SK-N-SH (cell line): Measurements from ENCODE around the gene MEN1. TPM values are rescaled to one million over a fixed set of nuclear protein-coding genes. Genes with fewer than 3 reads are reported as not detected.

Experiments used
- CTCF ChIA-PET: fragments of 300-600, 350-600 bp; formaldehyde crosslinking; extraction: SDS; loops from one replicate; lab custom pipeline; 2021; lab: Yijun Ruan, JAX
- POLR2A ChIA-PET: fragments of 350-600 bp; sonication (Branson Sonifier 250); formaldehyde crosslinking; extraction: SDS; loops from one replicate; lab custom pipeline; 2020; ENCODE audit warnings: antibody characterized with exemption, inconsistent platforms; lab: Yijun Ruan, JAX
- DNase-seq: peaks from one replicate; pipeline ENCODE4 v3.0.0; 2012
- H2AFZ ChIP-seq: fragments of 200-600 bp; sonication (generic); 2 replicates; pipeline ENCODE4 v1.8.1; 2016; ENCODE audit warnings: antibody characterized with exemption, mild to moderate bottlenecking, low read depth
- H3F3A ChIP-seq: fragments of 200-600 bp; sonication (generic); replicated peaks from 2 replicates; pipeline ENCODE3; 2016; ENCODE audit warnings: antibody characterized with exemption, mild to moderate bottlenecking; ENCODE audit not compliant: insufficient read depth
- H3K27ac ChIP-seq, 2 experiments: fragments of 200-500 bp in 1 of 2; fragments of 200-600 bp in 1 of 2; sonication (Bioruptor generic) in 1 of 2; sonication (generic), shearing (Covaris generic) in 1 of 2; 2 replicates each; pipeline versions ENCODE4 v1.5.1 to v1.6.1; 2014 to 2016; ENCODE audit warnings: low read depth in 2 of 2, inconsistent platforms in 1 of 2, low read length in 1 of 2, mild to moderate bottlenecking in 1 of 2, mixed read lengths in 1 of 2
- H3K27me3 ChIP-seq: fragments of 200-600 bp; sonication (generic), shearing (Covaris generic); 2 replicates; pipeline ENCODE4 v1.6.1; 2016; ENCODE audit warnings: mixed run types; ENCODE audit not compliant: insufficient read depth
- H3K36me3 ChIP-seq, 2 experiments: fragments of 200-500 bp in 1 of 2; fragments of 200-600 bp in 1 of 2; sonication (Bioruptor generic) in 1 of 2; sonication (generic) in 1 of 2; replicated peaks in 1 of 2; 2 replicates each; pipeline versions ENCODE3 to v1.5.1; 2014 to 2016; ENCODE audit warnings: low read length in 1 of 2, mild to moderate bottlenecking in 1 of 2; ENCODE audit not compliant: insufficient read depth in 2 of 2, control insufficient read depth in 1 of 2
- H3K4me1 ChIP-seq, 2 experiments: fragments of 200-500 bp in 1 of 2; fragments of 200-600 bp in 1 of 2; sonication (Bioruptor generic) in 1 of 2; sonication (generic), shearing (Covaris generic) in 1 of 2; 2 replicates each; pipeline versions ENCODE4 v1.5.1 to v1.6.1; 2014 to 2016; ENCODE audit warnings: low read depth in 1 of 2, low read length in 1 of 2, mixed run types in 1 of 2; ENCODE audit not compliant: insufficient read depth in 2 of 2, control insufficient read depth in 1 of 2
- H3K4me2 ChIP-seq: fragments of 200-600 bp; sonication (generic), shearing (Covaris generic); 2 replicates; pipeline ENCODE4 v1.6.1; 2017; ENCODE audit warnings: mixed run types
- H3K4me3 ChIP-seq, 2 experiments: fragments of 200-500 bp in 1 of 2; fragments of 200-600 bp in 1 of 2; sonication (Bioruptor generic) in 1 of 2; sonication (generic), shearing (Covaris generic) in 1 of 2; 2 replicates each; pipeline versions ENCODE4 v1.5.1 to v1.8.1; 2014 to 2016; ENCODE audit warnings: low read depth in 2 of 2, inconsistent platforms in 1 of 2, low read length in 1 of 2, mild to moderate bottlenecking in 1 of 2, mixed read lengths in 1 of 2, moderate library complexity in 1 of 2
- H3K79me2 ChIP-seq: fragments of 200-600 bp; sonication (generic); 2 replicates; pipeline ENCODE4 v1.8.1; 2017; ENCODE audit warnings: mild to moderate bottlenecking; ENCODE audit not compliant: insufficient read depth
- H3K9ac ChIP-seq: fragments of 200-600 bp; sonication (generic); 2 replicates; pipeline ENCODE4 v1.6.1; 2017; ENCODE audit warnings: mixed run types
- H3K9me2 ChIP-seq: fragments of 200-600 bp; sonication (generic); 2 replicates; pipeline ENCODE4 v1.6.1; 2017; ENCODE audit warnings: mixed run types
- H3K9me3 ChIP-seq: fragments of 200-600 bp; sonication (generic); 2 replicates; pipeline ENCODE4 v1.6.1; 2017; ENCODE audit warnings: mixed run types, mild to moderate bottlenecking, moderate library complexity
- H4K20me1 ChIP-seq: fragments of 200-600 bp; sonication (generic); 2 replicates; pipeline ENCODE4 v1.6.1; 2017; ENCODE audit warnings: mild to moderate bottlenecking, mixed run types; ENCODE audit not compliant: insufficient read depth
- FOSL2 ChIP-seq: IDR thresholded peaks from 2 replicates; pipeline ENCODE4 v1.4.0; 2012; ENCODE audit warnings: low read depth, mild to moderate bottlenecking, moderate library complexity, borderline replicate concordance
- GABPA ChIP-seq: IDR thresholded peaks from 2 replicates; pipeline ENCODE4 v1.4.0; 2012; ENCODE audit warnings: low read depth, mild to moderate bottlenecking
- GATA2 ChIP-seq: sonication (generic); formaldehyde crosslinking; IDR thresholded peaks from 2 replicates; pipeline ENCODE4 v1.5.0; 2020; ENCODE audit warnings: mild to moderate bottlenecking, missing genetic modification reagents
- NFIC ChIP-seq: IDR thresholded peaks from 2 replicates; pipeline ENCODE4 v1.4.0; 2012; ENCODE audit warnings: borderline replicate concordance
- NRF1 ChIP-seq: IDR thresholded peaks from 2 replicates; pipeline ENCODE4 v1.6.1; 2012; ENCODE audit warnings: low read depth, mild to moderate bottlenecking, low read length
- RAD21 ChIP-seq: IDR thresholded peaks from 2 replicates; pipeline ENCODE4 v1.6.1; 2012; ENCODE audit warnings: mild to moderate bottlenecking, low read length
- RCOR1 ChIP-seq: fragments of 150-350 bp; IDR thresholded peaks from 2 replicates; pipeline ENCODE4 v1.6.1; 2017; ENCODE audit warnings: antibody characterized with exemption, low read length
- TCF12 ChIP-seq: IDR thresholded peaks from 2 replicates; pipeline ENCODE4 v1.4.0; 2012
- YY1 ChIP-seq: IDR thresholded peaks from 2 replicates; pipeline ENCODE4 v1.4.0; 2012; ENCODE audit warnings: low read depth, mild to moderate bottlenecking
- WGBS: methylation state at CpG from one replicate; pipeline ENCODE4 v1.1.6; 2017; ENCODE audit warnings: low lambda C conversion rate; 5-methylcytosine and 5-hydroxymethylcytosine counted together
- polyA plus RNA-seq, 3 experiments: library from polyadenylated mRNA; depleted of rRNA; stranded (reverse); fragments of >200 nt; gene quantifications; 2 replicates each; pipeline ENCODE4 v1.2.3, GENCODE V29; 2012
- TF ChIP-seq, protein P1 (sequence below): fragments of 150-350 bp; IDR thresholded peaks from 2 replicates; pipeline ENCODE4 v1.6.1; 2016; ENCODE audit warnings: mild to moderate bottlenecking, low read depth, low read length

MEN1 gene
- polyA plus RNA-seq, 1 of the 3 experiments (the other 2 are of a cell fraction) = 52.9 TPM

- DNase-seq = no peak
- whole genome bisulfite sequencing = 90% methylated on average over 10 of the region's 15 CpGs
- H3F3A ChIP-seq = peaks cover 12% of the 10 kb centered on the region
- no peaks in the 10 kb centered on the region for H3K9me3 ChIP-seq
- H3K27me3 ChIP-seq = no peaks in the 10 kb centered on the region
- ChIA-PET CTCF (interaction anchor here (1.1 to 12.8 kb wide), 3 partner anchors 45 to 172 kb away, joined by 4 to 530 read pairs (median 8); partner anchors contain the start of genes ARL2 and EHD1), POLR2A (no interaction called here)
- peaks cover 4 to 5% of the 10 kb centered on the region in 2 experiments; a peak in 2 of 4 replicates for H3K4me1 ChIP-seq
- H2AFZ ChIP-seq = no peak overlapping the region
- H3K36me3 ChIP-seq = no peaks in the 10 kb centered on the region
- H3K27ac ChIP-seq = no peak overlapping the region
- H3K4me2 ChIP-seq = no peak overlapping the region
- no peak overlapping the region for H3K4me3 ChIP-seq
- no peak overlapping the region for H3K9ac ChIP-seq
- no peaks in the 10 kb centered on the region for H3K9me2 ChIP-seq
- no peak for TF ChIP-seq RAD21
- H4K20me1 ChIP-seq = no peaks in the 10 kb centered on the region
- no peaks in the 10 kb centered on the region for H3K79me2 ChIP-seq
Measured at GRCh38 chr11:64841592-64842365, 31.4 kb upstream of the MEN1 start.

DNA sequence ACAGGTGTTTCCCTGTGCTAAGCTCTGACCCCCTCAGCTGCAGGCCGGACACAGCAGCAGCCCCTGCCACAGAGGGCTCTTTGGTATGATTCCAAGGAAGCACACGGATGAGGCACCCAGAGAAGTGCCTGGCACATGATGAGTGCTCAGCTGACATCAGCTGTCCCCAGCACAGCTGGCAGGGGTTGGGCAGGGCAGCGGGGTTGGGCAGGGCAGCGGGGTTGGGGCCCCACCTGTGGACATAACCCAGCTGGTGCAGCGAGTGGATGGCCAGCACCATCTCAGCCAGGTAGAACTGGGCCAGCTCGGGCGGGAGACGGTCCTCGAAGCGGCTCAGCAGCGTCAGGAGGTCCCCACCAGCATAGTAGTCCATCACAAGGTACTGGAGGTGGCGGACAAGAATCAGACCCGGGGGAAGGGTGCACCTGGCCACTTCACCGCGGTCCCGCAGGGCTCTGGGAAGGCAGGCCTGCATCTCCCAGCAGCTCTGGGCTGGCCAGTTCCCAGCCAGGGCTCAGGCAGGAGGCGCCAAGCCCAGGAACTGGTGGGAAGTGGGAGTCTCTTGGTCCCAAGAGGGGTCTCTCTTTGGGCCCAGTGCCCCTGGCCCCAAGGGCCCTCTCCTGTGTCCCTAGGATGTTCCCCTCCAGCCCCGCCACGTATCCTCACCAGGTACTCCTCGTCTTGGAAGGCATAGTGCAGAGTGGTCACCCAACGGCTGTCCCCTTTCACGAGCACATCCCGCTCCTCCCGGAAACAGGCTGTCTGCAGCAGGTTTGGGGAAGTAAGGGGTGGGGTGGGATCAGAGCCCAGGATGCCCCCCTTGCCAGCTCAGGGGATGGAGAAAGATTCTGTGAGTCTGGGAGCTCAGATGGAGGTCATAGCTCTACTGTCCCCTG, 29.8 kb upstream of the MEN1 start:
- peaks cover 4 to 8% of the 10 kb centered on the region in 2 experiments; a peak in 2 of 4 replicates for H3K4me1 ChIP-seq
- H3K27ac ChIP-seq = no peak overlapping the region
- WGBS = 91% methylated on average over 17 of the region's 24 CpGs
- CTCF ChIA-PET = interaction anchor here (1.2 kb wide), 1 partner anchor 56 kb away, joined by 3 read pairs; no protein-coding TSS in a partner anchor
- H3F3A ChIP-seq = no peaks in the 10 kb centered on the region
- no peaks in the 10 kb centered on the region for H3K79me2 ChIP-seq
- no peak overlapping the region for H2AFZ ChIP-seq
- POLR2A ChIA-PET = no interaction called here
- no peak for DNase-seq
- TF ChIP-seq RCOR1 = no peak
- no peak for TF ChIP-seq FOSL2
- TF ChIP-seq NFIC = no peak
- no peak for TF ChIP-seq GATA2 (CRISPR knock-in tag)
- no peak for TF ChIP-seq YY1
- TF ChIP-seq GABPA = no peak
- TF ChIP-seq TCF12 = no peak
- TF ChIP-seq NRF1 = no peak
- TF ChIP-seq, protein P1, sequence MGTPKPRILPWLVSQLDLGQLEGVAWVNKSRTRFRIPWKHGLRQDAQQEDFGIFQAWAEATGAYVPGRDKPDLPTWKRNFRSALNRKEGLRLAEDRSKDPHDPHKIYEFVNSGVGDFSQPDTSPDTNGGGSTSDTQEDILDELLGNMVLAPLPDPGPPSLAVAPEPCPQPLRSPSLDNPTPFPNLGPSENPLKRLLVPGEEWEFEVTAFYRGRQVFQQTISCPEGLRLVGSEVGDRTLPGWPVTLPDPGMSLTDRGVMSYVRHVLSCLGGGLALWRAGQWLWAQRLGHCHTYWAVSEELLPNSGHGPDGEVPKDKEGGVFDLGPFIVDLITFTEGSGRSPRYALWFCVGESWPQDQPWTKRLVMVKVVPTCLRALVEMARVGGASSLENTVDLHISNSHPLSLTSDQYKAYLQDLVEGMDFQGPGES = no peak
- H3K4me3 ChIP-seq = no peak overlapping the region
- no peak overlapping the region for H3K9ac ChIP-seq
- no peaks in the 10 kb centered on the region for H3K27me3 ChIP-seq
- H3K4me2 ChIP-seq = no peak overlapping the region
- H3K9me3 ChIP-seq = no peaks in the 10 kb centered on the region
- no peaks in the 10 kb centered on the region for H3K9me2 ChIP-seq
- H4K20me1 ChIP-seq = no peaks in the 10 kb centered on the region
- H3K36me3 ChIP-seq = no peaks in the 10 kb centered on the region
